ENCODE measurements around the gene PHKG2.

DNA sequence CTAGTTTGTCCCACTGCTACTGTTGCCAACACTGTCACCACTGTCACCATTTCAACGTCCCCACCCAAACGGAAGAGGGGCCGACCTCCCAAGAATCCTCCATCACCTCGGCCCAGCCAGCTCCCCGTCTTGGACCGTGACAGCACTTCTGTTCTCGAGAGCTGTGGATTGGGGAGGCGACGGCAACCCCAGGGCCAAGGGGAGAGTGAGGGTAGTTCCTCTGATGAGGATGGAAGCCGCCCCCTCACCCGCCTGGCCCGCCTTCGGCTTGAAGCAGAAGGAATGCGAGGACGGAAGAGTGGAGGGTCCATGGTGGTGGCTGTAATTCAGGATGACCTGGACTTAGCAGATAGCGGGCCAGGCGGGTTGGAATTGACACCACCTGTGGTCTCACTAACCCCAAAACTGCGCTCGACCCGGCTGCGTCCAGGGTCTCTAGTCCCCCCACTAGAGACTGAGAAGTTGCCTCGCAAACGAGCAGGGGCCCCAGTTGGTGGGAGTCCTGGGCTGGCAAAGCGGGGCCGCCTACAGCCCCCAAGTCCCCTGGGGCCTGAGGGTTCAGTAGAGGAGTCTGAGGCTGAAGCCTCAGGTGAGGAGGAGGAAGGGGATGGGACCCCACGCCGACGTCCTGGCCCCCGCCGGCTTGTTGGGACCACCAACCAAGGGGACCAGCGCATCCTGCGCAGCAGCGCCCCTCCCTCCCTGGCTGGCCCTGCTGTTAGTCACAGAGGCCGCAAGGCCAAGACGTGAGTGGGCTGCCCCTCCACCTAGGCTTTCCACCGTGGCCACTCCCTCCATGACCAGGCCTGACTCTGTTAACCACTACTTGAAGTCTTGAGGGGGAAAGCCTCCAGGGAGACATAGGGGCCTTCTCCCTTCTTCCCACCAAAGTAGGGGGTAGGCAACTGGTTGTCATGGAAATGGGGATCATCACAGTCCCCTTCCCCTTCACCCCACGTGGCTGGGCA lies 9.0 kb upstream of the PHKG2 start:
- TF ChIP-seq CTCF (IDR thresholded peaks at IDR 0.05), result no peak
- TF ChIP-seq ZFX (IDR thresholded peaks at IDR 0.05; ENCODE audit: borderline replicate concordance), result no peak

All from 22Rv1 (cell line).